GM19023 (cell line): Measurements from ENCODE around the gene MBLAC1.

Experiments used
- ATAC-seq: cut with Tn5 transposase; IDR thresholded peaks from one replicate; pipeline ENCODE4 v1.9.1; 2021; ENCODE audit warnings: mild to moderate bottlenecking, moderate library complexity; ENCODE audit not compliant: unreplicated experiment

MBLAC1 gene

GRCh38 chr7:100126931-100127865 lies at the start of gene MBLAC1:
TSS of gene MBLAC1 (plus strand) at chr7:100126967. CDS start at chr7:100127396, 429 bp downstream.
- peak; percentile 69 for ATAC-seq

GRCh38 chr7:100077205-100077604 lies 49.6 kb upstream of the MBLAC1 start:
- ATAC-seq = no peak

DNA sequence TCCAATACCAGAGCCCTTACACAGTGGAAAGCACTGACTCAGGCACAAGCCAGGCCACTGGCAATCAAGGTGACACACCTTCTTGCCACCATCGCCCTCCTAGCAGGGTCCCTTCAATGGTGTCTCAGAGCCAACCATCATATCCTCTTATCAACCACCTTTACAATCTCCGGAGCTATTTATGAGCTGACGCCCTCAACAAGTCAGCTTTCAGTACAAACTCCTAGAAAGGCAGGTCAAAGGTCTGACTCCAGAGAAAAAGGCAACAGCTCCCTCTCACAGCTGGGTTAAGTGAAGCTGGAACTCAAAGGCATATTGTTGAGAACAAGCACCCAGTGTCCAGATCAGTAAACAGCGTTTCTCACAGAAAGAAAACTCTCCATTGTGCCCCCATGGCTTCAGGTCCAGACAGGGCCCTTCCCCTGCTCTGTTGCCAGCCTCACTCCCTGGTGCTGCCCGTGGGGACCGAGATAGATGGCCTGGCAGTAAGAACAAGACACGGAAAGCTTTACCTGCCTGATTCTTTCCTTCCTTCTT lies 47.7 kb upstream of the MBLAC1 start:
- ATAC-seq = no peak

DNA sequence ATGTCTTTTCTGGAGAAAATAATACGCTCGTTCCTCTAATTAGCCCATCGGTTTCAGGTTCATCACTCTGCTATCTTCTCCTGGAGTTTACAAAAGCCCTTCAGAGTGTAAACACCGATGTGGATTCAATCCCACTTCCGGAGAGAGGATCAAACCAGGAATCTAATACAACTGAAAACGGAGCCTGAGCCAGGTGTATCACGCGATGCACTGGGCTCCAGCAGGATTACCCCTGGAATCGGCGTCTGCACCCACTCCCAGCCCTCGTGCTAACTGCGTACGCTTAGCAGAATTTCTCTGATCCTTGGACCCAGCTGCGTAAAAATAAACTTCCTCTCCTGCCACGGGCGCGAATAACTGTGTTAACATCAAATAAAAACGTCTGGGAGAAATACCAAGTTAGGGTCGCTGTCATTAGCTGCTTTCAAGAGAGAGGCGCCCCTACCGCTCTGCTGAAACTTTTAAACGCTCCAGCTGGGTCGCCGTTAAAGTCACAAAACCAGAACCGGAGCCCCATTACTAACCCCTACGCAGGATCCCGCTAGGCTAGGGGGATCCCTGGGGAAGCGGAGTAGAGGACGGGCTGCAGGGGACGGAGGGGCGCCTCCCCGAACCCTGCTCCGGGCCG lies 45.7 kb upstream of the MBLAC1 start:
- no peak for ATAC-seq

- peak; percentile 76 for ATAC-seq
Observed at GRCh38 chr7:100081535-100082102, 45.1 kb upstream of the MBLAC1 start, which contains the start of gene ZNF3. TSS of gene ZNF3 (minus strand) at chr7:100081723. CDS start at chr7:100077357, 4,366 bp downstream.

DNA sequence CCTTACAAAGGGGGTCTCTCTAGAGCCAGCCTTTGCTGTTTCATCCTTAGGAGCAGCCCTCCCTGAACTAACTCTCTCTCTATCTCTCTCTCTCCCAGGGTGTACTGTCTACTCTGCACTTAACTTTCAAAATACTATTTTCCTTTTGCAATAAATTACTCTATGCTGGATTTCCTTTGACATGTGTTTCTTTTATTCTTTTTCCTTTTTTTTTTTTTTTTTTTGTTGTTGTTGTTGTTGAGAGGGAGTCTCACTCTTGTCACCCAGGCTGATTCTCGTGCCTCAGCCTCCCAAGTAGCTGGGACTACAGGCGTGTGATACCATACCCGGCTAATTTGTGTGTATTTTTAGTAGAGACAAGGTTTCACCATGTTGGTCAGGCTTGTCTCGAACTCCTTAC lies 43.8 kb upstream of the MBLAC1 start:
- no peak for ATAC-seq

- ATAC-seq = no peak
Observed at GRCh38 chr7:100085515-100085914, 41.3 kb upstream of the MBLAC1 start.

GRCh38 chr7:100087055-100087750 lies 39.6 kb upstream of the MBLAC1 start:
- ATAC-seq = no peak

DNA sequence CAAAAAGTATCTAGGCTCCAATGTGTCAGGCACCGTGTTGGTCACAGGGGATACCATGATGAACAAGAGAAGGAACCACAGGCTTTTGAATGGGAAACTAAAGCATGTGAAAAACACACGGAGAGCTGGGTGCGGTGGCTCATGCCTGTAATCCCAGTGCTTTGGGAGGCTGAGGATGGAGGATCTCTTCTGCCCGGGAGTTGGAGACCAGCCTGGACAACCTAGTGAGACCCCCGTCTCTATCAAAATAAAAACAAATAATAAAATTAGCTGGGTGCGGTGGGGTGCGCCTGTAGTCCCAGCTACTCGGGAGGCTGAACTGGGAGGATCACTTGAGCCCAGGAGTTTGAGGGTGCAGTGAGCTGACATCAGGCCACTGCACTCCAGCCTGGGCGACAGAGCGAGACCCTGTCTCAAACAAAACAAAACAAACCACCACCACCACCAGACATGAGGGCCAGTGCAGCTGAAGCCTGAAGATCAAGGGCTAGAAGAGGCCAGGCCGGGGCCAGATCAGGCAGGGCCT lies 38.6 kb upstream of the MBLAC1 start:
- peak; percentile 31 for ATAC-seq

- peak; percentile 65 for ATAC-seq
Observed at GRCh38 chr7:100088621-100089457, 37.9 kb upstream of the MBLAC1 start, which contains the start of gene COPS6. TSS of gene COPS6 (plus strand) at chr7:100088969. CDS start at chr7:100088991, 22 bp downstream.

GRCh38 chr7:100089458-100090196 lies 37.1 kb upstream of the MBLAC1 start:
- ATAC-seq = no peak

GRCh38 chr7:100090527-100091410 lies 36.0 kb upstream of the MBLAC1 start:
- ATAC-seq = no peak

DNA sequence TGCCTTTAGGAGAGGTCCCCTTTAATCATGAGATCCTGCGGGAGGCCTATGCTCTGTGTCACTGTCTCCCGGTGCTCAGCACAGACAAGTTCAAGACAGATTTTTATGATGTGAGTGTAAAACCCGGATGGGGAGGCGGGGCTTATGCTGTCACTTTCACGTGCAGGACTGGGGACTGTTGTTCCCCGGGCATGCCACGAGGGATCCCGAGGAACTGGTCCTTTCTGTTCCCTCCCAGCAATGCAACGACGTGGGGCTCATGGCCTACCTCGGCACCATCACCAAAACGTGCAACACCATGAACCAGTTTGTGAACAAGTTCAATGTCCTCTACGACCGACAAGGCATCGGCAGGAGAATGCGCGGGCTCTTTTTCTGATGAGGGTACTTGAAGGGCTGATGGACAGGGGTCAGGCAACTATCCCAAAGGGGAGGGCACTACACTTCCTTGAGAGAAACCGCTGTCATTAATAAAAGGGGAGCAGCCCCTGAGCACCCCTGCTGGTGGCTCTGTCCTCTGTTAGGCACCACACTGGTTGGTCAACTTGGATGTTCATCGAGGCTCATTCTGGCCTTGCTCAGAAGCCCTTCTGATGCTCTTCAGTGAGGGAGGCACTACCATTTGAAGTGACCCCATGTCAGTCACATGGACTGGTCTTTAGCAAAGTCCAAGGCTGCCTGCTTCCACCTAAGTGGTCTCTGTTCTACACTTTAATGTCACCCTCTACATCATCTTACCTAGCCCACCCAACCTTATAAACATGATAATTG lies 35.2 kb upstream of the MBLAC1 start:
- ATAC-seq = no peak

- ATAC-seq = no peak
Observed at GRCh38 chr7:100093054-100093453, 33.7 kb upstream of the MBLAC1 start.

- no peak for ATAC-seq
Observed at GRCh38 chr7:100093498-100093897, 33.3 kb upstream of the MBLAC1 start.

DNA sequence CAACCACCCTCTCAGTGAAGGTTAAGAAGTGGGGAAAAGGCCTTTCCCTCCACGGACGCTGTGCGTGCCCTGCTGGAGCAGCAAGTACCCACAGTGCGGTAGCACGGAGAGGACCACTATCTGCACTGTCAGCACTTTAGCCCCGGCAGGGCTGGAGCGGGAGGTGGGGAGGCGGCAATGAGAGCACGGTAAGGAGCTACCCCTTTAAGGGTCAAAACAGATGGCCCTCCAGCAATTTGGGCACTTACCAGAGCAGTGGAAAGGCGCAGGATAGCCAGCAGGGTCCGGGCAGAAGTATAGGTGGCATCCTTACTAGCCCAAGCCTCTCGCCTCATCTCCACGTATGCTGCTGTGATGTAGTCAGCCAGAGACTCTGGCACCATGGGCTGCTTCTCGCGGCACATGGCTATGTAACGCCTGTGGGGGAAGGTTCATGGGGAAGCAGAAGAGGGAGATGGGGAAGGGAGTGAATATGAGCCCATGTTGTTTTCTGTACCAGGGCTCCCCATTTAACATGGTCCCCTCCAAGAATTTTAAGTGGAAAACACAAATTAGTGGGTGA lies 32.8 kb upstream of the MBLAC1 start:
- no peak for ATAC-seq

GRCh38 chr7:100095289-100095688 lies 31.5 kb upstream of the MBLAC1 start:
- no peak for ATAC-seq
